Measurements from ENCODE around the gene FBN2.
"Not testable (repeated sequence)": the region's sequence is repeated elsewhere in the genome, so short reads cannot be mapped to it uniquely, and the experiment has no call there.

FBN2 gene

GRCh38 chr5:128455841-128456361 is 82.1 kb downstream of the FBN2 start:
- WGBS, result 74% methylated on average over 7 of the region's 7 CpGs
- Histone ChIP-seq H3K4me3 (ENCODE audit: low read length) (no peak overlapping the region), H3K9ac (ENCODE audit: low read depth, low read length) (no peak overlapping the region)

GRCh38 chr5:128453121-128453520 is 84.9 kb downstream of the FBN2 start:
- no peak overlapping the region for H3K4me3 ChIP-seq (ENCODE audit: low read length)
- no peak overlapping the region for H3K9ac ChIP-seq (ENCODE audit: low read depth, low read length)
- H3K27ac ChIP-seq (ENCODE audit: low read depth, low read length), result no peak overlapping the region

More at GRCh38 chr5:128455841-128456361, 82.1 kb downstream of the FBN2 start:
- H3K27ac ChIP-seq (ENCODE audit: low read depth, low read length), result peak overlapping the region; percentile 49; the same call in 1 of the 2 replicates
- no peaks in the 10 kb centered on the region for H3K27me3 ChIP-seq (ENCODE audit: insufficient read depth, low read length)
- peaks cover 5% of the 10 kb centered on the region; the same call in 1 of the 2 replicates for H3K9me3 ChIP-seq (ENCODE audit: insufficient read depth, low read depth, low read length)
- H3K4me1 ChIP-seq (ENCODE audit: insufficient read depth, low read length), result peaks cover 10% of the 10 kb centered on the region
- peaks cover 6% of the 10 kb centered on the region; the same call in 1 of the 2 replicates for H3K36me3 ChIP-seq (ENCODE audit: insufficient read depth, low read length)

GRCh38 chr5:128447224-128447623 is 90.8 kb downstream of the FBN2 start:
- not testable (repeated sequence) for H3K27me3 ChIP-seq (ENCODE audit: insufficient read depth, low read length); H3K27ac ChIP-seq (ENCODE audit: low read depth, low read length); H3K9ac ChIP-seq (ENCODE audit: low read depth, low read length); H3K4me1 ChIP-seq (ENCODE audit: insufficient read depth, low read length); H3K4me3 ChIP-seq (ENCODE audit: low read length)
- Histone ChIP-seq H3K36me3 (ENCODE audit: insufficient read depth, low read length) (peaks cover 23% of the 10 kb centered on the region; the same call in 1 of the 2 replicates), H3K9me3 (ENCODE audit: insufficient read depth, low read depth, low read length) (peaks cover 35% of the 10 kb centered on the region)
- 96% methylated on average over 10 of the region's 10 CpGs for WGBS

More at GRCh38 chr5:128453121-128453520, 84.9 kb downstream of the FBN2 start:
- no peaks in the 10 kb centered on the region for H3K27me3 ChIP-seq (ENCODE audit: insufficient read depth, low read length)
- 93% methylated on average over 3 of the region's 3 CpGs for WGBS
- H3K36me3 ChIP-seq (ENCODE audit: insufficient read depth, low read length), result peaks cover 8% of the 10 kb centered on the region; the same call in 1 of the 2 replicates
- peaks cover 10% of the 10 kb centered on the region for H3K4me1 ChIP-seq (ENCODE audit: insufficient read depth, low read length)
- H3K9me3 ChIP-seq (ENCODE audit: insufficient read depth, low read depth, low read length), result peaks cover 23% of the 10 kb centered on the region; the same call in 1 of the 2 replicates

GRCh38 chr5:128441941-128442350 is 96.1 kb downstream of the FBN2 start:
- H3K4me1 ChIP-seq (ENCODE audit: insufficient read depth, low read length), result peaks cover 4% of the 10 kb centered on the region; the same call in 1 of the 2 replicates
- H3K9ac ChIP-seq (ENCODE audit: low read depth, low read length), result no peak overlapping the region
- WGBS, result 95% methylated on average over 2 of the region's 2 CpGs
- H3K4me3 ChIP-seq (ENCODE audit: low read length), result no peak overlapping the region
- no peak overlapping the region for H3K27ac ChIP-seq (ENCODE audit: low read depth, low read length)
- no peaks in the 10 kb centered on the region for H3K27me3 ChIP-seq (ENCODE audit: insufficient read depth, low read length)
- peaks cover 16% of the 10 kb centered on the region; the same call in 1 of the 2 replicates for H3K36me3 ChIP-seq (ENCODE audit: insufficient read depth, low read length)
- H3K9me3 ChIP-seq (ENCODE audit: insufficient read depth, low read depth, low read length), result peaks cover 6% of the 10 kb centered on the region; the same call in 1 of the 2 replicates

- WGBS, result 92% methylated on average over 2 of the region's 2 CpGs
- Histone ChIP-seq H3K4me1 (ENCODE audit: insufficient read depth, low read length) (peaks cover 7% of the 10 kb centered on the region; the same call in 1 of the 2 replicates), H3K27me3 (ENCODE audit: insufficient read depth, low read length) (no peaks in the 10 kb centered on the region), H3K9ac (ENCODE audit: low read depth, low read length) (no peak overlapping the region), H3K27ac (ENCODE audit: low read depth, low read length) (no peak overlapping the region), H3K36me3 (ENCODE audit: insufficient read depth, low read length) (peaks cover 12% of the 10 kb centered on the region; the same call in 1 of the 2 replicates), H3K4me3 (ENCODE audit: low read length) (no peak overlapping the region), H3K9me3 (ENCODE audit: insufficient read depth, low read depth, low read length) (peaks cover 2% of the 10 kb centered on the region; the same call in 1 of the 2 replicates)
Observed at GRCh38 chr5:128441165-128441564, 96.9 kb downstream of the FBN2 start.

- Histone ChIP-seq H3K4me3 (ENCODE audit: low read length) (no peak overlapping the region), H3K9ac (ENCODE audit: low read depth, low read length) (no peak overlapping the region), H3K4me1 (ENCODE audit: insufficient read depth, low read length) (peaks cover 2% of the 10 kb centered on the region; the same call in 1 of the 2 replicates), H3K9me3 (ENCODE audit: insufficient read depth, low read depth, low read length) (no peaks in the 10 kb centered on the region), H3K27me3 (ENCODE audit: insufficient read depth, low read length) (no peaks in the 10 kb centered on the region), H3K27ac (ENCODE audit: low read depth, low read length) (no peak overlapping the region), H3K36me3 (ENCODE audit: insufficient read depth, low read length) (no peaks in the 10 kb centered on the region)
- 88% methylated on average over 4 of the region's 4 CpGs for WGBS
Observed at GRCh38 chr5:128436749-128437188, 101.3 kb downstream of the FBN2 start.

GRCh38 chr5:128435861-128436260 is 102.2 kb downstream of the FBN2 start:
- no peak overlapping the region for H3K27ac ChIP-seq (ENCODE audit: low read depth, low read length)
- no peaks in the 10 kb centered on the region for H3K9me3 ChIP-seq (ENCODE audit: insufficient read depth, low read depth, low read length)
- H3K4me1 ChIP-seq (ENCODE audit: insufficient read depth, low read length), result peaks cover 2% of the 10 kb centered on the region; the same call in 1 of the 2 replicates
- no peak overlapping the region for H3K9ac ChIP-seq (ENCODE audit: low read depth, low read length)
- no peak overlapping the region for H3K4me3 ChIP-seq (ENCODE audit: low read length)
- no peaks in the 10 kb centered on the region for H3K27me3 ChIP-seq (ENCODE audit: insufficient read depth, low read length)
- no peaks in the 10 kb centered on the region for H3K36me3 ChIP-seq (ENCODE audit: insufficient read depth, low read length)
- WGBS, result 95% methylated on average over 4 of the region's 4 CpGs

GRCh38 chr5:128434993-128435392 is 103.1 kb downstream of the FBN2 start:
- Histone ChIP-seq H3K27ac (ENCODE audit: low read depth, low read length) (no peak overlapping the region), H3K9me3 (ENCODE audit: insufficient read depth, low read depth, low read length) (no peaks in the 10 kb centered on the region), H3K9ac (ENCODE audit: low read depth, low read length) (no peak overlapping the region), H3K4me1 (ENCODE audit: insufficient read depth, low read length) (peaks cover 2% of the 10 kb centered on the region; the same call in 1 of the 2 replicates), H3K4me3 (ENCODE audit: low read length) (no peak overlapping the region), H3K36me3 (ENCODE audit: insufficient read depth, low read length) (no peaks in the 10 kb centered on the region), H3K27me3 (ENCODE audit: insufficient read depth, low read length) (no peaks in the 10 kb centered on the region)

GRCh38 chr5:128432913-128433440 is 105.1 kb downstream of the FBN2 start:
- H3K36me3 ChIP-seq (ENCODE audit: insufficient read depth, low read length), result no peaks in the 10 kb centered on the region
- no peak overlapping the region for H3K4me3 ChIP-seq (ENCODE audit: low read length)
- WGBS, result 100% methylated on average over 1 of the region's 2 CpGs
- H3K4me1 ChIP-seq (ENCODE audit: insufficient read depth, low read length), result peaks cover 2% of the 10 kb centered on the region; the same call in 1 of the 2 replicates
- H3K27ac ChIP-seq (ENCODE audit: low read depth, low read length), result no peak overlapping the region
- no peak overlapping the region for H3K9ac ChIP-seq (ENCODE audit: low read depth, low read length)
- H3K9me3 ChIP-seq (ENCODE audit: insufficient read depth, low read depth, low read length), result no peaks in the 10 kb centered on the region
- no peaks in the 10 kb centered on the region for H3K27me3 ChIP-seq (ENCODE audit: insufficient read depth, low read length)

GRCh38 chr5:128427921-128428320 is 110.1 kb downstream of the FBN2 start:
- WGBS, result 97% methylated on average over 1 of the region's 1 CpG
- Histone ChIP-seq H3K9ac (ENCODE audit: low read depth, low read length) (no peak overlapping the region), H3K27ac (ENCODE audit: low read depth, low read length) (no peak overlapping the region), H3K4me1 (ENCODE audit: insufficient read depth, low read length) (peaks cover 5% of the 10 kb centered on the region), H3K36me3 (ENCODE audit: insufficient read depth, low read length) (peaks cover 7% of the 10 kb centered on the region; the same call in 1 of the 2 replicates), H3K27me3 (ENCODE audit: insufficient read depth, low read length) (no peaks in the 10 kb centered on the region), H3K9me3 (ENCODE audit: insufficient read depth, low read depth, low read length) (no peaks in the 10 kb centered on the region), H3K4me3 (ENCODE audit: low read length) (no peak overlapping the region)

GRCh38 chr5:128426090-128426534 is 111.9 kb downstream of the FBN2 start:
- Histone ChIP-seq H3K27ac (ENCODE audit: low read depth, low read length) (no peak overlapping the region), H3K4me3 (ENCODE audit: low read length) (no peak overlapping the region), H3K36me3 (ENCODE audit: insufficient read depth, low read length) (peaks cover 7% of the 10 kb centered on the region; the same call in 1 of the 2 replicates), H3K9ac (ENCODE audit: low read depth, low read length) (no peak overlapping the region), H3K9me3 (ENCODE audit: insufficient read depth, low read depth, low read length) (0 out of 2 replicates have a peak, but pooled peaks cover 4% of the 10 kb centered on the region), H3K27me3 (ENCODE audit: insufficient read depth, low read length) (no peaks in the 10 kb centered on the region), H3K4me1 (ENCODE audit: insufficient read depth, low read length) (peaks cover 5% of the 10 kb centered on the region)
- 84% methylated on average over 5 of the region's 5 CpGs for WGBS
